Activated CD8-positive, alpha-beta T cell treated with anti-CD3 and anti-CD28 coated beads, Interleukin-2, amount 10 ng/mL, durations not matched to agents 7 days and 5 days (primary cell): ENCODE data around the gene SLC41A3. TPM values are rescaled to one million over a fixed set of nuclear protein-coding genes. Genes with fewer than 3 reads are reported as not detected.

Source experiments
- ATAC-seq: fragments of 150-1000 bp; cut with Tn5 transposase; one replicate; pipeline ENCODE4 v1.10.0; 2021; ENCODE audit warnings: moderate library complexity
- CTCF ChIA-PET: fragments of 350-600 bp; sonication (Branson Sonifier 250); formaldehyde crosslinking; loops from one replicate; lab custom pipeline; 2021; ENCODE audit warnings: antibody characterized with exemption; lab: Charles Lee
- POLR2A ChIA-PET: fragments of 350-600 bp; sonication (Branson Sonifier 250); formaldehyde crosslinking; loops from one replicate; lab custom pipeline; 2021; ENCODE audit warnings: antibody characterized with exemption; lab: Charles Lee
- DNase-seq: peaks from one replicate; pipeline ENCODE4 v3.0.0-alpha.2; 2020
- H3K27ac Mint-ChIP-seq: one replicate; pipeline ENCODE4 v1.8.0; 2021; ENCODE audit warnings: mild to moderate bottlenecking, mixed read lengths
- H3K27me3 Mint-ChIP-seq: one replicate; pipeline ENCODE4 v1.8.0; 2021; ENCODE audit warnings: low read depth, mixed read lengths
- H3K36me3 Mint-ChIP-seq: one replicate; pipeline ENCODE4 v1.8.0; 2021; ENCODE audit warnings: low read depth, mixed read lengths
- H3K4me1 Mint-ChIP-seq: one replicate; pipeline ENCODE4 v1.8.0; 2021; ENCODE audit warnings: low read depth, mixed read lengths
- H3K4me3 Mint-ChIP-seq: one replicate; pipeline ENCODE4 v1.8.0; 2021; ENCODE audit warnings: mild to moderate bottlenecking, mixed read lengths
- H3K9me3 Mint-ChIP-seq: one replicate; pipeline ENCODE4 v1.8.0; 2022; ENCODE audit warnings: mixed read lengths; ENCODE audit not compliant: insufficient read depth
- total RNA-seq, 2 experiments: library from RNA; stranded (reverse); gene quantifications; one replicate each; pipeline ENCODE4 v1.2.3, GENCODE V29; 2021

SLC41A3 gene
- total RNA-seq, 2 experiments from 2014 or later = 22.0 to 26.5 TPM

- POLR2A ChIA-PET = no interaction called here
- DNase-seq (peak; percentile 2), ATAC-seq (no peak)
- CTCF ChIA-PET = no interaction called here
- H3K4me1 Mint-ChIP-seq = peaks cover 2% of the 10 kb centered on the region
- no peak overlapping the region for H3K27ac Mint-ChIP-seq
- no peaks in the 10 kb centered on the region for H3K27me3 Mint-ChIP-seq
- no peak overlapping the region for H3K4me3 Mint-ChIP-seq
- peaks cover 3% of the 10 kb centered on the region for H3K36me3 Mint-ChIP-seq
- no peaks in the 10 kb centered on the region for H3K9me3 Mint-ChIP-seq
Measured at GRCh38 chr3:126035362-126036050, 48.4 kb downstream of the SLC41A3 start.

- DNase-seq (peak; percentile 13), ATAC-seq (no peak)
- peaks cover 2% of the 10 kb centered on the region for H3K4me1 Mint-ChIP-seq
- H3K36me3 Mint-ChIP-seq = peaks cover 3% of the 10 kb centered on the region
- ChIA-PET CTCF (no interaction called here), POLR2A (no interaction called here)
- no peak overlapping the region for H3K27ac Mint-ChIP-seq
- H3K27me3 Mint-ChIP-seq = no peaks in the 10 kb centered on the region
- H3K4me3 Mint-ChIP-seq = no peak overlapping the region
- no peaks in the 10 kb centered on the region for H3K9me3 Mint-ChIP-seq
Measured at GRCh38 chr3:126034481-126035361, 49.2 kb downstream of the SLC41A3 start.

- H3K27me3 Mint-ChIP-seq = no peaks in the 10 kb centered on the region
- ATAC-seq = no peak
- no peaks in the 10 kb centered on the region for H3K9me3 Mint-ChIP-seq
- POLR2A ChIA-PET = no interaction called here
- CTCF ChIA-PET = no interaction called here
- peaks cover 2% of the 10 kb centered on the region for H3K4me1 Mint-ChIP-seq
- no peak overlapping the region for H3K4me3 Mint-ChIP-seq
- peaks cover 9% of the 10 kb centered on the region for H3K36me3 Mint-ChIP-seq
- no peak overlapping the region for H3K27ac Mint-ChIP-seq
- peak; percentile 5 for DNase-seq
Measured at GRCh38 chr3:126033765-126034164, 50.2 kb downstream of the SLC41A3 start.

- Mint-ChIP-seq H3K4me3 (no peak overlapping the region), H3K9me3 (no peaks in the 10 kb centered on the region), H3K27ac (no peak overlapping the region), H3K4me1 (peaks cover 2% of the 10 kb centered on the region), H3K27me3 (no peaks in the 10 kb centered on the region), H3K36me3 (peaks cover 12% of the 10 kb centered on the region)
- ChIA-PET POLR2A (no interaction called here), CTCF (interaction anchor here (0.6 kb wide), 1 partner anchor 1473 kb away, joined by 3 read pairs; no protein-coding TSS in a partner anchor)
- ATAC-seq (no peak), DNase-seq (peak; percentile 1)
Measured at GRCh38 chr3:126033051-126033745, 50.7 kb downstream of the SLC41A3 start.

GRCh38 chr3:126031981-126032471 is 51.9 kb downstream of the SLC41A3 start:
- ChIA-PET CTCF (no interaction called here), POLR2A (no interaction called here)
- Mint-ChIP-seq H3K4me1 (peaks cover 2% of the 10 kb centered on the region), H3K27ac (no peak overlapping the region), H3K36me3 (peaks cover 17% of the 10 kb centered on the region), H3K4me3 (no peak overlapping the region), H3K9me3 (peaks cover 10% of the 10 kb centered on the region), H3K27me3 (no peaks in the 10 kb centered on the region)
- DNase-seq (peak; percentile 1), ATAC-seq (no peak)

DNA sequence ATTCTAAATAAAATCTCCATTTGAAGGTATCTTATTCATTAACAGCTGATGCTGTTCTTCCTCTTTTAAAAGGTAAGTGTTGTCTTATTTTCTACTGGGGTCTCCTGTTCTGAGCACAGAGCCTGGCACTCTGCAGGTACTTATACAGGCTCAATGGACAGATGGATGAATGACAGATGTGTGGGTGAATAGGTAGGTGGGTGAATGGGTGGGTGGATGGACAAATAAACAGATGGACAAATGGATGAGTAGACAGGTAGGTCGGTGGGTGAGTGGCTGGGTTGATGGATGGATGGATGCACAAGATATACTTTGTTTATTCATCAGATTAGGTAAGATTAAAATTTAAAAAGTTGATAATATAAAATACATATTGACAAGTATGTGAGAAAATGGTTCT is 53.5 kb downstream of the SLC41A3 start:
- no peak overlapping the region for H3K27ac Mint-ChIP-seq
- ChIA-PET POLR2A (no interaction called here), CTCF (no interaction called here)
- peak; percentile 5 for DNase-seq
- H3K27me3 Mint-ChIP-seq = no peaks in the 10 kb centered on the region
- no peak overlapping the region for H3K4me3 Mint-ChIP-seq
- H3K9me3 Mint-ChIP-seq = peaks cover 10% of the 10 kb centered on the region
- peaks cover 16% of the 10 kb centered on the region for H3K4me1 Mint-ChIP-seq
- H3K36me3 Mint-ChIP-seq = peaks cover 22% of the 10 kb centered on the region
- ATAC-seq = no peak

- DNase-seq (no peak), ATAC-seq (no peak)
- Mint-ChIP-seq H3K4me1 (peaks cover 14% of the 10 kb centered on the region), H3K36me3 (peaks cover 22% of the 10 kb centered on the region), H3K9me3 (peaks cover 10% of the 10 kb centered on the region), H3K27me3 (no peaks in the 10 kb centered on the region), H3K27ac (no peak overlapping the region), H3K4me3 (no peak overlapping the region)
- CTCF ChIA-PET = no interaction called here
- POLR2A ChIA-PET = no interaction called here
Measured at GRCh38 chr3:126029241-126029640, 54.7 kb downstream of the SLC41A3 start.

DNA sequence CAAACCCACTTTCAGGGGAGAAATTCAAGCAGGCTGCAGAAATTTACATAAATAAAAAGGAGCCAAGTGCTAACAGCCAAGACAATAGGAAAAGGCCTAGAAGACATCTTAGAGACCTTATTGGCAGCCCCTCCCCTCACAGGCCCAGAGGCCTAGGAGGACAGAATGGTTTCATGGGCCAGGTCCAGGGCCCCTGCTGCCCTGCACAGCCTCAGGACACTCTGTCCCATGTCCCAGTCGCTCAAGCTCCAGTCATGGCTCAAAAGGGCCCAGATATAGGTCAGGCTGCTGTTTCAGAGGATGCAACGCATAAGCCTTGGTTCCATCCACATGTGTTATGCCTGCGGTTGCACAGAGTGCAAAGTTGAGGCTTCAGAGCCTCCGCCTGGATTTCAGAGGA is 55.8 kb downstream of the SLC41A3 start:
- peaks cover 22% of the 10 kb centered on the region for H3K36me3 Mint-ChIP-seq
- POLR2A ChIA-PET = no interaction called here

GRCh38 chr3:126026761-126027160 is 57.2 kb downstream of the SLC41A3 start:
- ChIA-PET POLR2A (no interaction called here), CTCF (no interaction called here)
- Mint-ChIP-seq H3K9me3 (peaks cover 10% of the 10 kb centered on the region), H3K4me1 (peaks cover 14% of the 10 kb centered on the region), H3K27ac (peak overlapping the region; percentile 68), H3K27me3 (no peaks in the 10 kb centered on the region), H3K36me3 (peaks cover 22% of the 10 kb centered on the region), H3K4me3 (no peak overlapping the region)
- no peak for DNase-seq
- ATAC-seq = no peak

More for the DNA sequence above, 55.8 kb downstream of the SLC41A3 start:
- Mint-ChIP-seq H3K4me3 (no peak overlapping the region), H3K27me3 (no peaks in the 10 kb centered on the region), H3K4me1 (peaks cover 14% of the 10 kb centered on the region), H3K9me3 (peaks cover 10% of the 10 kb centered on the region), H3K27ac (no peak overlapping the region)
- ATAC-seq = no peak
- CTCF ChIA-PET = no interaction called here
- no peak for DNase-seq

DNA sequence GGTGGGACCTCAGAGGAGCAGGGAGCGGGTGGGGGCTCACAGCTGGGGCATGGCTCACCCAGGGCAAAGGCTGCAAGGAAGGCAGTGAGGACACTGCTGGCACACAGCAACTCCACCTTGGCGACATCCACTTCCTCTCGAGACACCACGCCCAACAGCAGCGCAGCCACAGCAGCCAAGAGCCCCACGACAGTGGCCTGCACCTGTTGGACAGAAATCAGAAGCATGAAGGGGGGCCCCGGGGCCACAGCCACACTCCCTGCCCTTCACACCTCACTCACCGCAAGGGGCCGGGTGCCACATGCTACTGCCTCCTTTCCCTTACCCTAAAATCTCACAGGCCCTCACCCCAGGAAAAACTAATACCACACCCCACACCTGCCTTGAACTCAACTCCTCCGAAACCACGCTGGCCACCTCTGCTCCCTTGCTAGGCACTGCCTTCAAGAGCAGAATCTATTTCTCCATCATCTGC is 57.6 kb downstream of the SLC41A3 start:
- H3K4me1 Mint-ChIP-seq = peaks cover 14% of the 10 kb centered on the region
- peak overlapping the region; percentile 68 for H3K27ac Mint-ChIP-seq
- H3K27me3 Mint-ChIP-seq = no peaks in the 10 kb centered on the region
- DNase-seq (no peak), ATAC-seq (no peak)
- peaks cover 22% of the 10 kb centered on the region for H3K36me3 Mint-ChIP-seq
- ChIA-PET CTCF (no interaction called here), POLR2A (no interaction called here)
- H3K4me3 Mint-ChIP-seq = no peak overlapping the region
- H3K9me3 Mint-ChIP-seq = peaks cover 10% of the 10 kb centered on the region

DNA sequence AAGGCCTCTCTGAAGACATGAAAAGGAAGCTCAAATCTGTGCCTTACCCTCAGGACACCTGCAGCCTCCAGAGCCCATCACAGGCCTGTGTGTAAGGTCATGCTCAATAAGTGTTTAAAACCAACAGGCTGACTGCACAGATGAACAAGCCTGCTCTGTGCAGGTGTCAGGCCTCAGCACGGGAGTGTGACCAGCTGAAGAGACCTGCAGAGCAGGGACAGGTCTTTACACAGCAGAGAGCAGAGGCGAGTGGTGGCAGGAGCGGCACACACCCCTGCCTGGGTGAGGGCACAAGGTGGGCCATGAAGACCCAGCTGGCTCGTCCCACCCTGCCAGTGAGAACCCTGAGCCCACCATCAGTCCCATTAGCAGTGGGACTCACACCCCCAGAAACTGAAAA is 58.1 kb downstream of the SLC41A3 start:
- H3K4me1 Mint-ChIP-seq = peaks cover 14% of the 10 kb centered on the region
- H3K36me3 Mint-ChIP-seq = peaks cover 22% of the 10 kb centered on the region
- ChIA-PET CTCF (no interaction called here), POLR2A (no interaction called here)
- H3K27me3 Mint-ChIP-seq = no peaks in the 10 kb centered on the region
- no peak for ATAC-seq
- no peak for DNase-seq
- peak overlapping the region; percentile 47 for H3K27ac Mint-ChIP-seq
- peaks cover 10% of the 10 kb centered on the region for H3K9me3 Mint-ChIP-seq
- H3K4me3 Mint-ChIP-seq = no peak overlapping the region
